CD4-positive, alpha-beta T cell (primary cell): ENCODE data around the gene CSTB. TPM values are rescaled to one million over a fixed set of nuclear protein-coding genes. Genes with fewer than 3 reads are reported as not detected.

Source experiments
- ATAC-seq: fragments of 200-7000 bp; cut with Tn5 transposase; one replicate; pipeline ENCODE4 v1.10.0; 2022; ENCODE audit warnings: mild to moderate bottlenecking; ENCODE audit not compliant: poor library complexity
- CTCF ChIA-PET: fragments of 350-600 bp; sonication (Branson Sonifier 250); formaldehyde crosslinking; loops from one replicate; lab custom pipeline; 2021; ENCODE audit warnings: antibody characterized with exemption, inconsistent platforms; lab: Charles Lee
- POLR2A ChIA-PET: fragments of 350-600 bp; sonication (Branson Sonifier 250); formaldehyde crosslinking; loops from one replicate; lab custom pipeline; 2021; ENCODE audit warnings: antibody characterized with exemption, inconsistent platforms; lab: Charles Lee
- DNase-seq, 14 experiments: peaks; one replicate each; pipeline ENCODE4 v3.0.0-alpha.2; 2013 to 2020; ENCODE audit warnings: mixed read lengths in 2 of 14
- H3K27ac ChIP-seq, 2 donors: one replicate each; pipeline versions ENCODE4 v1.5.1 to v1.7.0; 2013; ENCODE audit warnings: low read length in 2 of 2, low read depth in 1 of 2, mild to moderate bottlenecking in 1 of 2
- H3K27me3 ChIP-seq, 2 experiments: 1 replicate in 1 of 2; 2 replicates in 1 of 2; pipeline versions ENCODE4 v1.6.1 to v1.7.0; 2013; ENCODE audit warnings: low read length in 2 of 2, control low read depth in 1 of 2, mild to moderate bottlenecking in 1 of 2, moderate library complexity in 1 of 2; ENCODE audit not compliant: insufficient read depth in 2 of 2, control insufficient read depth in 1 of 2
- H3K36me3 ChIP-seq: one replicate; pipeline ENCODE4 v1.6.1; 2013; ENCODE audit warnings: low read length, control low read depth; ENCODE audit not compliant: insufficient read depth
- H3K4me1 ChIP-seq: one replicate; pipeline ENCODE4 v1.6.1; 2013; ENCODE audit warnings: low read length, control low read depth; ENCODE audit not compliant: insufficient read depth
- H3K4me3 ChIP-seq: one replicate; pipeline ENCODE4 v1.5.1; 2013; ENCODE audit warnings: mild to moderate bottlenecking, low read length, moderate library complexity
- H3K9me3 ChIP-seq, 2 experiments: 1 replicate in 1 of 2; 2 replicates in 1 of 2; pipeline versions ENCODE4 v1.6.1 to v1.7.0; 2013; ENCODE audit warnings: low read length in 2 of 2, mild to moderate bottlenecking in 2 of 2, control low read depth in 1 of 2, moderate library complexity in 1 of 2; ENCODE audit not compliant: control insufficient read depth in 1 of 2, insufficient read depth in 1 of 2
- H3K27ac Mint-ChIP-seq: one replicate; pipeline ENCODE4 v1.8.0; 2020; ENCODE audit warnings: mixed read lengths
- H3K27me3 Mint-ChIP-seq: one replicate; pipeline ENCODE4 v1.8.0; 2021; ENCODE audit warnings: mixed read lengths
- H3K36me3 Mint-ChIP-seq: one replicate; pipeline ENCODE4 v1.8.0; 2021; ENCODE audit warnings: low read depth, mixed read lengths
- H3K4me1 Mint-ChIP-seq: one replicate; pipeline ENCODE4 v1.8.0; 2021; ENCODE audit warnings: low read depth, mixed read lengths
- H3K4me3 Mint-ChIP-seq: one replicate; pipeline ENCODE4 v1.8.0; 2020; ENCODE audit warnings: mild to moderate bottlenecking, mixed read lengths
- H3K9me3 Mint-ChIP-seq: one replicate; pipeline ENCODE4 v1.8.0; 2020; ENCODE audit warnings: mixed read lengths
- CTCF ChIP-seq: fragments of 200-600 bp; IDR thresholded peaks from one replicate; pipeline ENCODE4 v1.8.0; 2022; ENCODE audit warnings: antibody characterized with exemption, mild to moderate bottlenecking
- intact Hi-C, 2 experiments: fragments of 100-400 bp; cut with DNase I in 1 of 2; cut with micrococcal nuclease in 1 of 2; formaldehyde crosslinking; loops; one replicate each; pipeline versions ENCODE4 v1.15.1 to v1.9.0; 2023 to 2025; cut with DNase I, micrococcal nuclease
- total RNA-seq, 174 experiments: library from RNA in 2 of 174; stranded (reverse) in 2 of 174; gene quantifications; one replicate each; pipeline ENCODE4 v1.2.3 and lab custom pipeline; 2021 to 2026

Gene CSTB
- total RNA-seq, 2 experiments from 2014 or later = 13.4 to 14.5 TPM

DNA sequence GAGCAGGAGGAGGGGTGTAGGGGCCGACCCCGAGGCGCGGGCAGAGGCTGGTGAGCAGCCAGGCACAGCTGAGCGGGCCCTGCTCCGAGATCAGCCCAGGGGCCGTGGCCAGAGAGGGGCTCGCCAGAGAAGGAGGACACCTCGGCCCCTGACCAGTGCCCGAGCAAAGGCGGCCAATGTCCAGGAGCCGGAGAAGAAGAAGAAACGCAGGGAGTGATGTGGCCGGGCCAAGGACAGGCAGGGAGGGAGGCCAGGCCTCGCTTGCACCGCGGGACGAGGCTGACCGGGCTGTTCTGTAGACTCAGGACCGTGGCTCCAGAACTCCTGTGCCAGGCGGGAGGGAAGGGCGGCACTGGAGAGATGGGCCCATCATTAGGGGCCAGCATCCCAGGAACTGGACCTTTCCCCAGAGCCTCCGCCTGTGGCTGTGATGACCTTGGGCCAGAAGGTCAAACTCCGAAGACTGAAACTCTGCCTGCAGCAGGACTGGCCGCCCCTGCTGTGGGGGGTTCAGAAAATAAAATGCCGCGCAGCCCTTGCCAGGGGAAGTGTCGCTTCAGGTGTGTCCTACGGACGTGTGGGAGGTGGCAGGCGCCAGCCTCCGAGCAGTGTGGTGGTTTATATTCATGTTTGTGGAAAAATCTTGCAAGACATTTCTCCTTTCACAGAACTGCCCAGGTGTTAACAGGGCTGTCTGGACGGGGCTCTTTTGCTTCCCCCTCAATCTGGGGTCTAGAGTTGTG, 27.6 kb upstream of the CSTB start:
- ChIA-PET CTCF (no interaction called here), POLR2A (no interaction called here)
- no peak overlapping the region for H3K4me3 ChIP-seq
- peaks cover 51% of the 10 kb centered on the region for H3K36me3 ChIP-seq
- peaks cover 53% of the 10 kb centered on the region for H3K36me3 Mint-ChIP-seq
- no peaks in the 10 kb centered on the region for H3K4me1 Mint-ChIP-seq
- H3K27ac Mint-ChIP-seq = no peak overlapping the region
- H3K27me3 Mint-ChIP-seq = no peaks in the 10 kb centered on the region
- H3K9me3 ChIP-seq = no peaks in the 10 kb centered on the region
- DNase-seq = no peak
- H3K4me3 Mint-ChIP-seq = no peak overlapping the region
- no peaks in the 10 kb centered on the region for H3K9me3 Mint-ChIP-seq
- no peaks in the 10 kb centered on the region for H3K27me3 ChIP-seq
- ATAC-seq = no peak
- no peaks in the 10 kb centered on the region for H3K4me1 ChIP-seq
- intact Hi-C loops = no loop called here
- no peak for TF ChIP-seq CTCF
- no peak overlapping the region for H3K27ac ChIP-seq

GRCh38 chr21:43802713-43803313, 26.7 kb upstream of the CSTB start:
- Mint-ChIP-seq H3K4me3 (no peak overlapping the region), H3K27ac (no peak overlapping the region), H3K27me3 (no peaks in the 10 kb centered on the region), H3K9me3 (no peaks in the 10 kb centered on the region), H3K4me1 (no peaks in the 10 kb centered on the region), H3K36me3 (peaks cover 63% of the 10 kb centered on the region)
- H3K4me3 ChIP-seq = no peak overlapping the region
- H3K27me3 ChIP-seq = no peaks in the 10 kb centered on the region
- intact Hi-C loops = no loop called here
- no peak overlapping the region for H3K27ac ChIP-seq
- H3K36me3 ChIP-seq = peaks cover 60% of the 10 kb centered on the region
- DNase-seq = no peak
- no peaks in the 10 kb centered on the region for H3K9me3 ChIP-seq
- CTCF ChIA-PET = no interaction called here
- POLR2A ChIA-PET = no interaction called here
- TF ChIP-seq CTCF = no peak
- no peaks in the 10 kb centered on the region for H3K4me1 ChIP-seq
- no peak for ATAC-seq

- intact Hi-C loops = no loop called here
- no peak for TF ChIP-seq CTCF
- Mint-ChIP-seq H3K4me1 (no peaks in the 10 kb centered on the region), H3K4me3 (peak overlapping the region; percentile 11), H3K27ac (no peak overlapping the region), H3K27me3 (no peaks in the 10 kb centered on the region), H3K9me3 (no peaks in the 10 kb centered on the region), H3K36me3 (peaks cover 79% of the 10 kb centered on the region)
- DNase-seq = no peak
- CTCF ChIA-PET = no interaction called here
- no peak overlapping the region for H3K27ac ChIP-seq
- H3K9me3 ChIP-seq = no peaks in the 10 kb centered on the region
- POLR2A ChIA-PET = no interaction called here
- no peaks in the 10 kb centered on the region for H3K4me1 ChIP-seq
- no peaks in the 10 kb centered on the region for H3K27me3 ChIP-seq
- H3K36me3 ChIP-seq = peaks cover 76% of the 10 kb centered on the region
- ATAC-seq = no peak
- H3K4me3 ChIP-seq = no peak overlapping the region
Observed at GRCh38 chr21:43801006-43801783, 25.1 kb upstream of the CSTB start.
